IMR-90 (cell line): ENCODE data around the gene MYBPH. TPM values are rescaled to one million over a fixed set of nuclear protein-coding genes. Genes with fewer than 3 reads are reported as not detected.

Experiments
- ATAC-seq: fragments of 200-7000 bp; cut with Tn5 transposase; 2 replicates; pipeline ENCODE4 v1.9.1; 2020; ENCODE audit warnings: low read depth, mild to moderate bottlenecking, moderate library complexity
- BruUV-seq: library from RNA; stranded (reverse); fragments of 400-500 nt; replicated peaks from 2 replicates; lab custom pipeline; 2021; lab: Mats Ljungman, UMichigan
- CTCF ChIA-PET: fragments of 300-600 bp; formaldehyde crosslinking; extraction: SDS; loops from one replicate; lab custom pipeline; 2021; ENCODE audit warnings: antibody characterized with exemption; lab: Yijun Ruan, JAX
- POLR2A ChIA-PET: fragments of 300-600 bp; sonication (Branson Sonifier 250); formaldehyde crosslinking; loops from one replicate; lab custom pipeline; 2022; ENCODE audit warnings: antibody characterized with exemption; ENCODE audit not compliant: unreplicated experiment; lab: Charles Lee
- DNase-seq: peaks from one replicate; pipeline ENCODE4 v3.0.0; 2013
- H2AFZ ChIP-seq: replicated peaks from 2 replicates; pipeline ENCODE3; 2013; ENCODE audit warnings: low read length, mild to moderate bottlenecking; ENCODE audit not compliant: poor library complexity
- H2AK5ac ChIP-seq: 2 replicates; pipeline ENCODE4 v1.6.1; 2013; ENCODE audit warnings: low read depth, low read length, inconsistent platforms
- H2AK9ac ChIP-seq: replicated peaks from 2 replicates; pipeline ENCODE3; 2013; ENCODE audit warnings: mild to moderate bottlenecking, low read depth, low read length, moderate library complexity; ENCODE audit not compliant: poor library complexity
- H2BK120ac ChIP-seq: 2 replicates; pipeline ENCODE4 v1.6.1; 2013; ENCODE audit warnings: low read depth, low read length, inconsistent platforms
- H2BK15ac ChIP-seq: 3 replicates; pipeline ENCODE4 v1.6.1; 2013; ENCODE audit warnings: low read depth, low read length, inconsistent platforms
- H2BK20ac ChIP-seq: 2 replicates; pipeline ENCODE4 v1.6.1; 2013; ENCODE audit warnings: low read depth, mild to moderate bottlenecking, inconsistent platforms, low read length, moderate library complexity
- H2BK5ac ChIP-seq: 2 replicates; pipeline ENCODE4 v1.6.1; 2013; ENCODE audit warnings: mild to moderate bottlenecking, low read depth, low read length, inconsistent platforms; ENCODE audit not compliant: poor library complexity, severe bottlenecking
- H3K14ac ChIP-seq: replicated peaks from 2 replicates; pipeline ENCODE4 v1.6.1; 2013; ENCODE audit warnings: low read depth, low read length, inconsistent platforms
- H3K18ac ChIP-seq: 2 replicates; pipeline ENCODE4 v1.6.1; 2013; ENCODE audit warnings: low read depth, low read length, control low read depth
- H3K23ac ChIP-seq: 2 replicates; pipeline ENCODE4 v1.6.1; 2013; ENCODE audit warnings: low read depth, low read length, inconsistent platforms
- H3K27ac ChIP-seq: 2 replicates; pipeline ENCODE4 v1.5.1; 2013; ENCODE audit warnings: mild to moderate bottlenecking, control low read depth, low read length; ENCODE audit not compliant: insufficient read depth
- H3K27me3 ChIP-seq: 2 replicates; pipeline ENCODE4 v1.6.1; 2013; ENCODE audit warnings: low read length; ENCODE audit not compliant: control insufficient read depth, insufficient read depth
- H3K36me3 ChIP-seq: 2 replicates; pipeline ENCODE4 v1.6.1; 2013; ENCODE audit warnings: low read length, mixed read lengths; ENCODE audit not compliant: control insufficient read depth, insufficient read depth
- H3K4ac ChIP-seq: 2 replicates; pipeline ENCODE4 v1.6.1; 2013; ENCODE audit warnings: low read depth, low read length, inconsistent platforms
- H3K4me1 ChIP-seq: 2 replicates; pipeline ENCODE4 v1.6.1; 2013; ENCODE audit warnings: low read length, mixed read lengths; ENCODE audit not compliant: control insufficient read depth, insufficient read depth
- H3K4me2 ChIP-seq: 2 replicates; pipeline ENCODE4 v1.6.1; 2013; ENCODE audit warnings: low read depth, mild to moderate bottlenecking, control low read depth, low read length, moderate library complexity
- H3K4me3 ChIP-seq: 2 replicates; pipeline ENCODE4 v1.5.1; 2013; ENCODE audit warnings: low read depth, mild to moderate bottlenecking, control low read depth, low read length, moderate library complexity; ENCODE audit not compliant: insufficient read depth
- H3K56ac ChIP-seq: 2 replicates; pipeline ENCODE4 v1.6.1; 2013; ENCODE audit warnings: low read length, inconsistent platforms; ENCODE audit not compliant: insufficient read depth; ENCODE audit errors: extremely low read depth
- H3K79me1 ChIP-seq, 2 experiments: 2 replicates each; pipeline ENCODE4 v1.6.1; 2013; ENCODE audit warnings: low read length in 2 of 2, inconsistent platforms in 1 of 2, low read depth in 1 of 2
- H3K9ac ChIP-seq: 2 replicates; pipeline ENCODE4 v1.6.1; 2013; ENCODE audit warnings: low read depth, low read length, control low read depth
- H3K9me1 ChIP-seq: 2 replicates; pipeline ENCODE4 v1.6.1; 2013; ENCODE audit warnings: low read length, inconsistent platforms; ENCODE audit not compliant: insufficient read depth
- H3K9me3 ChIP-seq: 2 replicates; pipeline ENCODE4 v1.6.1; 2013; ENCODE audit warnings: low read length; ENCODE audit not compliant: control insufficient read depth, insufficient read depth
- H4K20me1 ChIP-seq: 2 replicates; pipeline ENCODE4 v1.6.1; 2013; ENCODE audit warnings: low read length, inconsistent platforms; ENCODE audit not compliant: insufficient read depth
- H4K5ac ChIP-seq: 2 replicates; pipeline ENCODE4 v1.6.1; 2013; ENCODE audit warnings: mild to moderate bottlenecking, low read depth, low read length, control low read depth
- H4K8ac ChIP-seq, 2 experiments: 2 replicates each; pipeline ENCODE4 v1.6.1; 2013; ENCODE audit warnings: low read depth in 2 of 2, low read length in 2 of 2, control low read depth in 1 of 2, inconsistent platforms in 1 of 2
- H4K91ac ChIP-seq: 2 replicates; pipeline ENCODE4 v1.6.1; 2013; ENCODE audit warnings: low read depth, low read length, inconsistent platforms; ENCODE audit not compliant: insufficient read depth
- BHLHE40 ChIP-seq: fragments of 150-350 bp; IDR thresholded peaks from 2 replicates; pipeline ENCODE4 v1.6.1; 2016; ENCODE audit warnings: mild to moderate bottlenecking, low read depth, low read length
- CEBPB ChIP-seq: IDR thresholded peaks from 2 replicates; pipeline ENCODE4 v1.6.1; 2012; ENCODE audit warnings: low read depth, low read length, improper control_type of control experiment
- CTCF ChIP-seq: conservative IDR thresholded peaks from 2 replicates; pipeline ENCODE4 v1.5.1; 2012; ENCODE audit warnings: mild to moderate bottlenecking, low read depth, low read length, improper control_type of control experiment
- ELK1 ChIP-seq: fragments of 150-350 bp; IDR thresholded peaks from 2 replicates; pipeline ENCODE4 v1.6.1; 2016; ENCODE audit warnings: low read depth, mild to moderate bottlenecking, low read length, moderate library complexity, borderline replicate concordance
- FOS ChIP-seq: fragments of 150-350 bp; IDR thresholded peaks from 2 replicates; pipeline ENCODE4 v1.6.1; 2016; ENCODE audit warnings: low read depth, low read length
- MAFK ChIP-seq: IDR thresholded peaks from 2 replicates; pipeline ENCODE4 v1.6.1; 2012; ENCODE audit warnings: low read depth, low read length, improper control_type of control experiment
- MAZ ChIP-seq: IDR thresholded peaks from 2 replicates; pipeline ENCODE4 v1.6.1; 2012; ENCODE audit warnings: low read depth, mild to moderate bottlenecking, low read length, improper control_type of control experiment, moderate library complexity, borderline replicate concordance
- MXI1 ChIP-seq: IDR thresholded peaks from 2 replicates; pipeline ENCODE4 v1.6.1; 2012; ENCODE audit warnings: low read depth, mild to moderate bottlenecking, low read length, moderate library complexity, borderline replicate concordance
- NFE2L2 ChIP-seq: fragments of 150-350 bp; IDR thresholded peaks from 2 replicates; pipeline ENCODE4 v1.6.1; 2016; ENCODE audit warnings: low read depth, mild to moderate bottlenecking, low read length
- POLR2A ChIP-seq: IDR thresholded peaks from 2 replicates; pipeline ENCODE4 v1.6.1; 2012; ENCODE audit warnings: mild to moderate bottlenecking, low read depth, low read length
- RAD21 ChIP-seq: IDR thresholded peaks from 2 replicates; pipeline ENCODE4 v1.6.1; 2012; ENCODE audit warnings: low read length, improper control_type of control experiment
- RCOR1 ChIP-seq: IDR thresholded peaks from 2 replicates; pipeline ENCODE4 v1.6.1; 2012; ENCODE audit warnings: mild to moderate bottlenecking, low read length, improper control_type of control experiment; ENCODE audit not compliant: insufficient replicate concordance
- RFX5 ChIP-seq: IDR thresholded peaks from 2 replicates; pipeline ENCODE4 v1.8.0; 2012; ENCODE audit warnings: low read depth, mild to moderate bottlenecking, low read length, moderate library complexity
- USF2 ChIP-seq: fragments of 150-350 bp; IDR thresholded peaks from 2 replicates; pipeline ENCODE4 v1.6.1; 2017; ENCODE audit warnings: mild to moderate bottlenecking, antibody characterized with exemption, low read length, low read depth
- WGBS, 2 experiments: methylation state at CpG; one replicate each; pipeline versions ENCODE4 v1.1.5 to v1.1.7; 2013; ENCODE audit warnings: missing lambda C conversion rate in 2 of 2; ENCODE audit not compliant: insufficient read length in 1 of 2; ENCODE audit errors: extremely low coverage in 2 of 2; 5-methylcytosine and 5-hydroxymethylcytosine counted together
- dilution Hi-C: fragments of 300-500 bp; cut with HindIII; formaldehyde crosslinking; loops from one replicate; pipeline ENCODE4 v1.14.3; 2018; ENCODE audit warnings: low sequenced_read_pairs; ENCODE audit not compliant: unreplicated experiment
- in situ Hi-C: fragments of 300-500 bp; cut with MboI; formaldehyde crosslinking; loops from 3 replicates; pipeline ENCODE4 v1.14.3; 2019; ENCODE audit warnings: low sequenced_read_pairs, inconsistent platforms, mixed read lengths
- intact Hi-C: fragments of 100-400 bp; cut with micrococcal nuclease; formaldehyde crosslinking; loops from 2 replicates; pipeline ENCODE4 v1.10.0; 2022
- polyA plus RNA-seq, 3 experiments: library from polyadenylated mRNA; depleted of rRNA; stranded (reverse); fragments of >200 nt; gene quantifications; 2 replicates each; pipeline ENCODE4 v1.2.3, GENCODE V29; 2012; ENCODE audit warnings: low replicate concordance in 1 of 3
- total RNA-seq: library from RNA; depleted of rRNA; stranded (reverse); fragments of >200 nt; gene quantifications from 2 replicates; pipeline ENCODE4 v1.2.3, GENCODE V29; 2012

MYBPH gene
- total and polyA plus RNA-seq, 2 of the 4 experiments (the other 2 are of a cell fraction), result not detected

- Histone ChIP-seq H2BK15ac (no peak overlapping the region), H3K9ac (no peak overlapping the region), H3K36me3 (no peaks in the 10 kb centered on the region), H2AK5ac (no peak overlapping the region), H3K14ac (no peak overlapping the region), H3K4ac (no peak overlapping the region), H3K4me1 (no peaks in the 10 kb centered on the region; the same call in 1 of the 2 replicates), H4K5ac (no peak overlapping the region), H3K9me3 (peaks cover 2% of the 10 kb centered on the region; the same call in 1 of the 2 replicates), H3K27me3 (peaks cover 23% of the 10 kb centered on the region), H3K56ac (no peak overlapping the region), H2BK5ac (no peak overlapping the region), H2AFZ (no peak overlapping the region), H4K20me1 (no peaks in the 10 kb centered on the region), H3K4me3 (no peak overlapping the region), H3K27ac (no peak overlapping the region), H2BK120ac (no peak overlapping the region), H3K9me1 (no peaks in the 10 kb centered on the region), H3K79me1 (no peaks in the 10 kb centered on the region), H3K4me2 (no peak overlapping the region), H4K91ac (no peak overlapping the region), H3K18ac (no peak overlapping the region), H4K8ac (no peak overlapping the region), H3K23ac (no peak overlapping the region), H2AK9ac (no peak overlapping the region), H2BK20ac (no peak overlapping the region)
- DNase-seq (no peak), ATAC-seq (no peak)
- WGBS, 2 experiments, result no CpG with 5 or more reads among the region's 11 CpGs
- intact Hi-C loops (no loop called here), in situ Hi-C loops (no loop called here), dilution Hi-C loops (no loop called here)
- no TSS peak for BruUV-seq
- POLR2A ChIA-PET, result no interaction called here
- TF ChIP-seq FOS, result no peak
- TF ChIP-seq MXI1, result no peak
- TF ChIP-seq CEBPB, result no peak
- no peak for TF ChIP-seq BHLHE40
- no peak for TF ChIP-seq MAZ
- no peak for TF ChIP-seq USF2
- no peak for TF ChIP-seq MAFK
- TF ChIP-seq RAD21, result no peak
- no peak for TF ChIP-seq ELK1
- no peak for TF ChIP-seq RCOR1
- TF ChIP-seq NFE2L2, result no peak
- no peak for TF ChIP-seq RFX5
- no peak for TF ChIP-seq CTCF
- no peak for TF ChIP-seq POLR2A
- CTCF ChIA-PET, result interaction anchor here (0.5 kb wide), 1 partner anchor 1528 kb away, joined by 3 read pairs; no protein-coding TSS in a partner anchor
Measured at GRCh38 chr1:203143641-203144040, 32.0 kb downstream of the MYBPH start.
